Measurements from ENCODE around the gene TEX51.

Gene TEX51

DNA sequence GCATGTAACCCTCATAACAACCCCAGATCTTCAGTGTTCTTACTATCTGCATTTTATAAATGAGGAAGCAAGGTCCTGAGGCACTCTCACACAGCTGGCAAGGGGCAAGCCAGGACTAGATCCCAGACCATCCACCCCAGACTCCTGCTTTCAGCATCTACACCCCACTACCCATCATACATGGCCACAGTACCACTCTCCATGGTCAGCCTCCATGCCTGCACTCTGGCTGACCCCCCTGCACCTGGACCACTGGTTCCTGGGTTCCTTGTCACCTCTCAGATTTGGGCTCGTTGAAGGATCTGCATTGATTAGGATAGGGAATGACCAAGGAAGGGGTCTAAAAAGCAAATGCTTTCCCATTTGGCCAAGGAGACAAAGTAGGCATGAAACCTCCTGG, 36.0 kb upstream of the TEX51 start:
- no peak overlapping the region for H3K27ac ChIP-seq
- no peak for TF ChIP-seq CTCF (conservative IDR thresholded peaks at IDR 0.05)

DNA sequence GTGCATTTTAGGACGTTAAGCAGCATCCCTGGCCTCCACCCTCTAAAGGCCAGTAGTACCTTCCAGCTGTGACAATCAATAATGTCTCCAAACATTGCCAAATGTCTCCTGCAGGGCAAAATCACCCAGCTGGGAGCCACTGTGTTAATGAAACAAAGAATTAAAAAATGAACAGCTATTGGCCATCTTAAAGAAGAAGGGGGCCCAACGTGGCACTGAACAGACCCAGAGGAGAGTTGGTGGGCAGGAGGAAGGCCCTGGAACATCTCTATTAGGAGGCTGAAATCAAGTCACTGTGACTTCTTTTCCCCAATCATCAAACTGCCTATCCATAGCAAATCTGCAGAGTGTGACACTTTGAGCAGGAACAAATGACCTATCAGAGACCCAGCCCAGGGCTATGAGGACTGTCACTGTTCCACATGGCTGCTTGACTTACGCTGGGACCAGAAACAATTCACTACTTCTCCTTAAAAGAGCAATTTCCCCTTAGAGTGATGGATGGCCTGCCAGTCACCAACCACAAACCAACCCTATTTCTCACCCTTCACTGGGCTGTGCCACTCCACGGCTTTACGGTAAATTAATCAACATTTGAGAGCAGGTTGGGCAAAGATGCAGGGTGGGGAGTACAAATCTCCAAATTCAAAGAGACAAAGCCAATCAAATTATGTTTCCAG, 35.2 kb upstream of the TEX51 start:
- no peak for TF ChIP-seq CTCF (conservative IDR thresholded peaks at IDR 0.05)
- no peak overlapping the region for H3K27ac ChIP-seq

GRCh38 chr2:126864861-126865260, 33.8 kb upstream of the TEX51 start:
- H3K27ac ChIP-seq: no peak overlapping the region
- no peak for TF ChIP-seq CTCF (conservative IDR thresholded peaks at IDR 0.05)

DNA sequence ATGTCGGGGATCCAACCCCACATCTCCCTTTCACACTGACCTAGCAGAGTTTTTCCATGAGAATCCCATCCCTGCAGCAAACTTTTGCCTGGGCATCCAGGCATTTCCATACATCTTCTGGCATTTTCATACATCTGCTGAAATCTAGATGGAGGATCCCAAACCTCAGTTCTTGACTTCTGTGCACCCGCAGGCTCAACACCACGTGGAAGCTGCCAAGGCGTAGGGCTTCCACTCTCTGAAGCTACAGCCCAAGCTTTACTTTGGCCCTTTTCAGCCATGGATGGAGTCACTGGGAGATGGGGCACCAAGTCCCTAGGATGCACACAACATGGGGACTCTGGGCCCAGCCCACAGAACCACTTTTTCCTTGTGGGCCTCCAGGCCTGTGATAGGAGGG, 32.2 kb upstream of the TEX51 start:
- TF ChIP-seq CTCF (conservative IDR thresholded peaks at IDR 0.05): no peak
- H3K27ac ChIP-seq: no peak overlapping the region

DNA sequence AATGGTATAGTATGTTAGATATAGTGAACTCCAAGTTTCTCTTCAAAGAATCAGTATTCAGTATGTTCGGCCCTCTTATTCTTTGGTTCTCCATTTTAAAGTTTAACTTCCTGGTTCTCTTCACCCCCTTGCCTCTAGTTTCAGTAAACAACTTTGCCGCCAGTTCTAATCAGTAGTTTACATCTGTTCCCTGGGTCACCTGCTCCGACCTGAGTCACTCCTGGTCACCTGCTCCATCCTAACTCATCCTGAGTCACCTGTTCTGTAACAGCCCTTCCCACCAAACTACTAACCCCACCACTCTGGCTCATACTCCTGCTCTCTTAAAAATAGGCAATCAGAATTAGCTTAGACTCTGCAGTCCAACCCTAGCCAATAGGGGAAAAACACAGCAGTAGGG, 23.7 kb upstream of the TEX51 start:
- no peak overlapping the region for H3K27ac ChIP-seq
- no peak for TF ChIP-seq CTCF (conservative IDR thresholded peaks at IDR 0.05)

- H3K27ac ChIP-seq: no peak overlapping the region
- TF ChIP-seq CTCF (conservative IDR thresholded peaks at IDR 0.05): no peak
These were observed 22.1 kb upstream of the TEX51 start for GRCh38 chr2:126876631-126877030.

DNA sequence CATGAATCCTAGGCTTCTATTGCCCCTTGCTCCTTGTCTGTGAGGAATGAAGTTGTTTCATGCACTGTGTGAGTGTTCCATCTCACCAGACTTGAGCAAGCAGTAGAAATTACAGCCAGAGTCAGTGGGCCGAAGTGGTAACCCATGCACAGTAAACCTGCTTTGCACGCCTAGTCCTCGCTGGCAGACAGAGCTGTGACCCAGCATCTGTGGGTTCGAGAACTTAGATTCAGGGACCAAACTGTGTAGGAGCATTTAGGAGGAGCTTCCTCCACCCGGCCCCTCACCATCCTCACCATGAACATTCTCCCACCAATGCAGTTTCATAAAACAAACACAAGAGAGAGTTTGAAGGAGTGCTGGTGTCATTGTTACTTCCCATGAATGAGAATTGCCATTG, 21.6 kb upstream of the TEX51 start:
- H3K27ac ChIP-seq: no peak overlapping the region
- no peak for TF ChIP-seq CTCF (conservative IDR thresholded peaks at IDR 0.05)
